Osteoblast (primary cell): ENCODE data around the gene MAP3K10. TPM values are rescaled to one million over a fixed set of nuclear protein-coding genes. Genes with fewer than 3 reads are reported as not detected.

Source experiments
- DNase-seq: peaks from one replicate; pipeline ENCODE4 v3.0.0; 2011; ENCODE audit warnings: low spot score, mixed read lengths; ENCODE audit not compliant: insufficient read length; ENCODE audit errors: missing footprints
- H2AFZ ChIP-seq: 2 replicates; pipeline ENCODE4 v1.6.0; 2011; ENCODE audit warnings: mild to moderate bottlenecking, low read length
- H3K27ac ChIP-seq: 2 replicates; pipeline ENCODE4 v1.5.1; 2011; ENCODE audit warnings: mild to moderate bottlenecking, low read depth, low read length, moderate library complexity
- H3K27me3 ChIP-seq: 2 replicates; pipeline ENCODE4 v1.6.0; 2012; ENCODE audit warnings: mild to moderate bottlenecking, control low read depth, inconsistent platforms, low read length, moderate library complexity; ENCODE audit not compliant: insufficient read depth
- H3K36me3 ChIP-seq: 2 replicates; pipeline ENCODE4 v1.5.1; 2011; ENCODE audit warnings: mild to moderate bottlenecking, low read length, control low read depth, moderate library complexity; ENCODE audit not compliant: insufficient read depth
- H3K4me1 ChIP-seq: 2 replicates; pipeline ENCODE4 v1.5.1; 2011; ENCODE audit warnings: mild to moderate bottlenecking, low read length, control low read depth, moderate library complexity; ENCODE audit not compliant: insufficient read depth
- H3K4me2 ChIP-seq: 2 replicates; pipeline ENCODE4 v1.6.0; 2011; ENCODE audit warnings: mild to moderate bottlenecking, low read length; ENCODE audit not compliant: insufficient read depth
- H3K4me3 ChIP-seq: fragments of 200-600 bp; sonication (generic); 3 replicates; pipeline ENCODE4 v1.5.1; 2012; ENCODE audit warnings: mild to moderate bottlenecking, low read length, inconsistent platforms; ENCODE audit not compliant: insufficient read depth
- H3K79me2 ChIP-seq: 2 replicates; pipeline ENCODE4 v1.6.0; 2012; ENCODE audit warnings: mild to moderate bottlenecking, low read length, control low read depth, inconsistent platforms; ENCODE audit not compliant: insufficient read depth
- H3K9me3 ChIP-seq: 2 replicates; pipeline ENCODE4 v1.5.1; 2011; ENCODE audit warnings: low read depth, low read length, control low read depth
- H4K20me1 ChIP-seq: 2 replicates; pipeline ENCODE4 v1.6.0; 2012; ENCODE audit warnings: mild to moderate bottlenecking, low read length, control low read depth; ENCODE audit not compliant: insufficient read depth
- total RNA-seq: library from RNA; depleted of rRNA; stranded (reverse); fragments of >200 nt; gene quantifications from 2 replicates; pipeline ENCODE4 v1.2.3, GENCODE V29; 2012
- TF ChIP-seq, protein P1 (sequence below): IDR thresholded peaks from 2 replicates; pipeline ENCODE4 v1.5.1; 2011; ENCODE audit warnings: mild to moderate bottlenecking, low read depth, low read length, moderate library complexity; ENCODE audit errors: extremely low read depth

MAP3K10 gene
- total RNA-seq, 1 donor = 9.8 TPM

DNA sequence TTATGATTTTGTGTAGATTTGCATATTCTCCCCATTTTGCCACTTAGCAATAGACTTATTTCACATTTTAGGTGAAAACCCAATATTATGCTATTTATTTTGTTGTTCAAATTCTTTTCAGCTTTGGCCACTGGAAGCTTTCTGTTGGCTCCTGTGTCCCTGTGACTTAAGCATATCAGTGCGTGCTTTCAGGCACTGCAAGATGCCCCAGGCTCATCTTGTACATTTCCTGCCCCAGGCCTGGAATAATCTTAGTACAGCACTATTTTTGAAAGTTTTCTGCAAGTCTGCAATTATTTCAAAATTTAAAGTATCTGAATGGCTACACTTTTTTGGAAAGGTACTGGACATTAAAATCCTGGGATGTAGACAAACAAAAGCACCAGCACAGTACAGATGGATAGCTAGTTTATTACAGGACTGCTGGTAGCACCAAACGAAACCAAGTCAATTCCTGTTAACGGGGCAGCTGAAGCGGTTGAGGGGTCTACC, 38.7 kb downstream of the MAP3K10 start:
- Histone ChIP-seq H4K20me1 (peaks cover 2% of the 10 kb centered on the region), H3K27me3 (peaks cover 3% of the 10 kb centered on the region), H3K4me2 (peak overlapping the region; percentile 26), H2AFZ (no peak overlapping the region), H3K4me1 (peaks cover 20% of the 10 kb centered on the region), H3K4me3 (no peak overlapping the region), H3K79me2 (no peaks in the 10 kb centered on the region), H3K9me3 (no peaks in the 10 kb centered on the region), H3K27ac (peak overlapping the region; percentile 23), H3K36me3 (no peaks in the 10 kb centered on the region)
- DNase-seq = no peak
- TF ChIP-seq, protein P1, sequence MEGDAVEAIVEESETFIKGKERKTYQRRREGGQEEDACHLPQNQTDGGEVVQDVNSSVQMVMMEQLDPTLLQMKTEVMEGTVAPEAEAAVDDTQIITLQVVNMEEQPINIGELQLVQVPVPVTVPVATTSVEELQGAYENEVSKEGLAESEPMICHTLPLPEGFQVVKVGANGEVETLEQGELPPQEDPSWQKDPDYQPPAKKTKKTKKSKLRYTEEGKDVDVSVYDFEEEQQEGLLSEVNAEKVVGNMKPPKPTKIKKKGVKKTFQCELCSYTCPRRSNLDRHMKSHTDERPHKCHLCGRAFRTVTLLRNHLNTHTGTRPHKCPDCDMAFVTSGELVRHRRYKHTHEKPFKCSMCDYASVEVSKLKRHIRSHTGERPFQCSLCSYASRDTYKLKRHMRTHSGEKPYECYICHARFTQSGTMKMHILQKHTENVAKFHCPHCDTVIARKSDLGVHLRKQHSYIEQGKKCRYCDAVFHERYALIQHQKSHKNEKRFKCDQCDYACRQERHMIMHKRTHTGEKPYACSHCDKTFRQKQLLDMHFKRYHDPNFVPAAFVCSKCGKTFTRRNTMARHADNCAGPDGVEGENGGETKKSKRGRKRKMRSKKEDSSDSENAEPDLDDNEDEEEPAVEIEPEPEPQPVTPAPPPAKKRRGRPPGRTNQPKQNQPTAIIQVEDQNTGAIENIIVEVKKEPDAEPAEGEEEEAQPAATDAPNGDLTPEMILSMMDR = no peak

DNA sequence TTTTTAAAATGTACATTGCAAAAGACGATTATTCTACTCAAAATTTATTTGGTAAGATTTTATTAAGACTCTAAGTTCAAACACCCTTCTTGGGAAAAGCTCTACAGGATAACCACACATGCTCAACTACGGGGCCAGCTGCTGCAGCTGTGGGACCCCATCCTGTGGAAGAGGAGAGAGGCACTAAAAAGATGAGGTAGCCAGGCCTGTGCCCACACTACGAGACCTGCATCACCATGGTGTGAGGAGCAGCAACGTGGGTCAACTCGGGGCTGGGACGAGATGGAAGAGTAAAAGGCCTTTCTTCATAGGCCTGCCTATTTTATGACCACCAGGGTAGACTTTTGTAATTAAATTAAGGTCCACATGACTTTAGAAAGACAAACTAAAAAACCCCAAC, 39.8 kb downstream of the MAP3K10 start:
- H3K4me1 ChIP-seq = peaks cover 20% of the 10 kb centered on the region
- no peak overlapping the region for H3K4me2 ChIP-seq
- TF ChIP-seq, protein P1 = no peak
- DNase-seq = peak; percentile 44
- no peaks in the 10 kb centered on the region for H3K36me3 ChIP-seq
- H3K4me3 ChIP-seq = no peak overlapping the region
- no peak overlapping the region for H2AFZ ChIP-seq
- no peaks in the 10 kb centered on the region for H3K79me2 ChIP-seq
- H3K9me3 ChIP-seq = no peaks in the 10 kb centered on the region
- peaks cover 3% of the 10 kb centered on the region for H3K27me3 ChIP-seq
- no peak overlapping the region for H3K27ac ChIP-seq
- peaks cover 2% of the 10 kb centered on the region for H4K20me1 ChIP-seq

DNA sequence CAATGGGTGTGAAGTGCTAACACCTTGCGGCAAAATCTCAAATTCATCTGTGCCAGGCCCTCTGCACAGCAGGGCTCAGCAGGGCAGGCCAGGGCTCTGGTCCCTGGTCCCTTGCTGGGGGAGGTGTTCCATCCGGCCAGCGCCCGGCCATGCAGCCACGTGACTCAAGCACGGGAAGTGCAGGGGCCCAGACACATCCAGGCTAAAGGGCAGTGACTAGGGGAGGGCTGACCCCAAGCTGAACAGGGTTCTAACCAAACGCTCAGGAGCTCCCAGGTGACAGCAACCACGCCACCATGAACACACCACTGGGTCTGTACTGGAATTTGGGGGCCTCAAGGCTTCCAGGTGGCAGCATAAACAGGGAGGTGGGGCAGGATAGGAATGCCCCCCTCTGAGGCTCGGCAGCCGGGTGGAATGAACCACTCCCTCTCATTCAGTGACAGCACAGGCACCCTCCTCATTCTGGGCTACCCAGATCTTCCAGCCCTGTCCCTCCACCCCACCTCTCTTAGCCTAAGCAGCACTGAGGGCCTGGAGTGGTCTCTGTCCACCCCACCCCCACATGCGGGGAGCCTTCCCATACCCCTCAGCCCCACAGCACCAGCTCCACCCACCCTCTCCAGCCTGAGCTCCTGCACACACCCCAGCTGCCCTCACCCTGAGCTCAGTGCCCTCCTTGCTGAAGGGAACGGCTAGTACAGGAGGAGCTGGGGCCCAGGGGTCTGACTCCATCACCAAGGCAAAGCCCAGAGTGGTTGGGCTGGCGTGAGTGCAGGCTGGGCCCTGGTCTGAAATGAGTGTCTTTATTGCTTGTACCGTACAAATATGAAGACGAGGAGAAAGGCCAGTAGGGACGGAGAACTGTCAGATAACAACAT, 40.6 kb downstream of the MAP3K10 start:
- Histone ChIP-seq H3K79me2 (no peaks in the 10 kb centered on the region), H3K27ac (no peak overlapping the region), H3K4me1 (peaks cover 16% of the 10 kb centered on the region), H3K4me3 (no peak overlapping the region), H3K4me2 (no peak overlapping the region), H3K9me3 (no peaks in the 10 kb centered on the region), H3K27me3 (peaks cover 3% of the 10 kb centered on the region), H4K20me1 (peaks cover 2% of the 10 kb centered on the region), H2AFZ (no peak overlapping the region), H3K36me3 (peaks cover 1% of the 10 kb centered on the region)
- no peak for DNase-seq
- TF ChIP-seq, protein P1 = no peak

DNA sequence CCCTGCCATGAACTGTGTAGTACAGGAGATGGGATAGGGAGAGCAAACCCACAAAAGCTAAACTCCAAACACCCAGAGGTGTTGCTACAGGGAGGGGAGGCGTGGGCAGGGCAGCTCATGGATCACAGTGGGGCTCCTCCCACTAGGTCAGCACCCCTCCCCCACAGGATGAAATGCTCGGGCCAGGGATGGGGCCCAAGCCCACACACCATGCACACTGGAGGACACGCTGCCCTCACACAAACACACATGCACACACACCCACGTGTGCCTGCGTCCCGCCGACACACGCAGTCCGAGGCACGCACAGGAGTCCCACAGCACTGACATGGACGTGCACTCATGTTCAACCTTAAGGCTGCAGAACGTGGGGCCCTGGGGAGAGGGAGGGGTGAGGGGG, 41.3 kb downstream of the MAP3K10 start:
- H3K4me3 ChIP-seq = no peak overlapping the region

More for the DNA sequence above, 41.3 kb downstream of the MAP3K10 start:
- no peaks in the 10 kb centered on the region for H3K79me2 ChIP-seq
- H4K20me1 ChIP-seq = peaks cover 2% of the 10 kb centered on the region
- no peaks in the 10 kb centered on the region for H3K9me3 ChIP-seq
- H2AFZ ChIP-seq = no peak overlapping the region
- DNase-seq = no peak
- TF ChIP-seq, protein P1 = no peak
- H3K27ac ChIP-seq = no peak overlapping the region
- peaks cover 15% of the 10 kb centered on the region for H3K4me1 ChIP-seq
- H3K4me2 ChIP-seq = no peak overlapping the region
- H3K27me3 ChIP-seq = peaks cover under 1% of the 10 kb centered on the region
- H3K36me3 ChIP-seq = peaks cover 5% of the 10 kb centered on the region
